NCI-H526 (cell line): ENCODE data around the gene RIPK4.
A peak's percentile ranks its signal among the peaks of the same experiment; 100 is the strongest.

ENCODE experiments used
- DNase-seq, 2 experiments: peaks; one replicate each; lab custom pipeline; 2025; lab: John Stamatoyannopoulos, UW

The RIPK4 gene

DNA sequence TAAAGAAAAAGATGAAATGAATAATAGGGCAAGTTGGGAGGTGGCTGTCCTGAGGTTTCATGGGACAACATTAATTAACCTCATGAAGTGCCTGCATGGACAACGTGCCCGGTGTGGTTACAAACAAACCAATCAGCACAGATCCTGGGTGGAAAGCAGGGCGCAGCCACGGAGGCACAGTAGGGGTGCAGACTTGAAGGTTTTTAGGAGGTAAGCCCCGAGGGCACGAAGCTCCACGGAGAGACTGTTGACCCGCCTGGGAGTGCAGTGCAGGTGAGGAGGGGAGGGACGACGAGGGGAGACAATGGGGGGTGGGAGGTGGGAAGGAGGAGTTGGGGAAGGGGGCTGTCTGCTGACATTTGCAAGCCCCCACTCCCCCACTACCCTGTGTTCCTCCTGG, 2.3 kb upstream of the RIPK4 start:
- DNase-seq = no peak

GRCh38 chr21:41768437-41769042, 1.7 kb upstream of the RIPK4 start:
- DNase-seq = peak; percentile 76 to 93

- DNase-seq = peak in 1 of 2 experiments; percentile 45
Measured at GRCh38 chr21:41767606-41768436, 969 bp upstream of the RIPK4 start.

DNA sequence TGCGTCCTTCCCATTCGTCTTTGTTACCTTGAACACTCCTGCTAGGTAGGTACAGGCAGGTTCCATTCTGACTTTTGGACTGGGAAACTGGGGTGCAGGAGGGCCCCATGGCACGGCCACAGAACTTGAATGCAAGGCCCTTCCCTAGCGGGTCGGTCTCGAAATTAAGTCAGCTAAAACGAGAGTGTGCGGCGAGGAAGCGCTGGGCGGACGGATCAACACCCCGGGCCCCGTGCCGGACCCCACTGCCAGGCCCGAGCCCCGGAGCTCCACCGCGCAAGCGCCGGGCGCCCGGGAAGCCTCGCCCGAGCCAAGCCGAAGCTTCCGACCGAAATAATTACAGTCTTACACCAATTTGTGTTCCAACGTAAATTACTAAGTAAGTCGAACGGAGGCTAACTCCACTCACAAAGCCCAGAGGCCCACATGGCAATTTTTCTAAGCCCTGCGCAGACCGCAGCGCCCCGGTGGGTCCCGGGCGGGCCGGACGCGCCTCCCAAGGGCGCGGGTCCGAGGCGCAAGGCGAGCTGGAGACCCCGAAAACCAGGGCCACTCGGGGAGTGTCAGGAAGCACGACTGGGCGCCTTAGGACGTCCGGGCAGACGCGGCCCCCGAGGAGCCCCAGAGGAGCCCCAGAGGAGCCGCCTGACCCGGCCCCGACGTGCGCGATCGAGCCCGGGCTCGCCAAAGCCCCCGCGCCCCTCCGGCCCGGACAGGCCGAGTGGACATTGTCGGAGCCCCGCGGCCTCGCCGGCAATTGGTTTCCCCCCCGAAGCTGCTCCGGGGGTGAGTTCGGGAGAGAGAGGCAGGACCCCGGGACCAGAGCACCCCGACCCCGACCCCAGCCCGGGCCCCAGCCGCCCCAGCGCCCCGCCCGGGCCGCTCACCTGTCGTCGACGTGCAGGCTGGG, 624 bp downstream of the RIPK4 start:
- peak in 1 of 2 experiments; percentile 65 for DNase-seq

GRCh38 chr21:41765420-41765821, 1.4 kb downstream of the RIPK4 start:
- no peak for DNase-seq

DNA sequence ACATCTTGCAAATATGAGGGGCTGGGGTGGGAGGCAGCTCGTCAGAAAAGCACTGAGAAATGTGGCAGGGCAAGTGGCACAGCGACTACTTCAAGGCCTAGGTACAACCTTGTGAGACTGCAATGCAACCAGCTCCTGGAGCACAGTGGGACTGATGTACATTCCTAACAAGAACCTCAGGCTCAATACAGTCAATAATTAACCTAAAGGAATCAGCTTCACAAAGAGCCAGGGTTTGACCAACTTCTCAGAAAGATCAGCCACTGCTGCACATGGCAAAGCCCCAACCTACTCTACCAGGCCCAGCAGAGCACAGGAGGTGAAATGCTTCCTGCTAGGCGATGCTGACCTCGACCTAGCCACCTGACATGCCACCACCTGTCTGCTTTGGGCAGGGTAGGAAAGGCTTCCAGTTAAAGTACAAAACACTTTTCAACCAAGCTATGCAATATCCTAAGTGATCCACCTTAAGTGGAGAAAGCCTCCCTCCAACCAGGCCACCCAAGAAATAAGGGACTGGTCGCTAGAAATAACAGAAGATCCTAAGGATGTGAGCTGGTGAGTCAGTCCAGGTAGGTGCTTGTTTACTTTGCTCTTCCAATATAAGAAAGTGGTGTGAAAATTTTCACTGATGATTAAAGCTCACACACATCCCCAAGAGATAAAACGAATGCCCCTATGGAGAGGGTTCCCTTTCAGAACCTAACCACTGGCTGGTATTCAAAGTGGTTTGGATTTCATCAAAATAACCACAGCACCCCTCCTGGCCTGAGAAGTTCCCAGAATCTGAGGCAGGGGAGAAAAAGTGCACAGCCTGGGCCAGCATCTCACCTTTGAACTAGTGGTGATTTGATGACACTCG, 2.1 kb downstream of the RIPK4 start:
- peak in 1 of 2 experiments; percentile 43 for DNase-seq

DNA sequence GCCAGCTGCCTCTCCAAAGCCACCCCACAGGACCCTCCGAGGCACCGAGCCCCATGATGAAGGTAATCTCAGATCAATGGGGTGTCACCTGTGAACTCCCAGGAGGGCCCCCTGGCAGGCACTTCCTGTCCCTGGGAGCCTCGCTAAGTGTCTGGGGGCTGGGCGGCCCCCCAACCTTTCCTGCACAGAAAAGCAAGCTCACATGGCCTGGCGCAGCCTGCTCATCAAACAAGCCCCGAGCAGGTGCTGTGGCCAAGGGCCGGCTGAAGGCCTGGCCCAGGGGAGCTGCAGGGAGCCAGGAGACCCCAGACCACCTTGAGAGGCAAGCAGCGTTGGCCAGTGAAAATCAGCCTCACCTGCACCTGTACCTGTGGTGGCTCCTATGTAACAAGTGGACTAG, 2.9 kb downstream of the RIPK4 start:
- DNase-seq = no peak

DNA sequence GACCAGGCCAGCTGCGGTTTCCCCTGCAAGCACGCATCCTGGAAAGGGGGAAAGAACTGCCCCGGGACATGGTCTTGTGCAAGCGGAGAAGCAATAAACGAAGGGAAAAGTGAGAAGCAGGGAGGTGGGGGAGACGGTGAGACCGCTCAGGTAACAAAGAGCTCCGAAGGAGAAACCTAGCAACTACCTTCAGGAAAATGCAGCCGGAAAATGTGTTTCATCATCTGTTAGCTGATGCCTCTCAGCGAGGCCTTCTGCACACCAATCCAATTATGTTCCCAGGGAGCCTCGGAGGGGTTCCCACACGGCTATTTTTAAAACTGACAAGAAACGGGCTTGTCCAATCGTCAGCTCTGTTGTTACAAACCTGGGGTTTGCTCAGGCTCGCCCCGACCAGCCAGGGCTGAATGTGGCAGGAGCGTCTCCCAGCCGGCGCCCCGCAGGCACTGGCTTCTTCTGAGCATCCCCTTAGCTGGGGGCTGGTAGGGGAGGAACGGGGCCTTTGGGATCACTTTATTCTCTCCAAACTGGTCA, 3.4 kb downstream of the RIPK4 start:
- peak; percentile 44 to 76 for DNase-seq

DNA sequence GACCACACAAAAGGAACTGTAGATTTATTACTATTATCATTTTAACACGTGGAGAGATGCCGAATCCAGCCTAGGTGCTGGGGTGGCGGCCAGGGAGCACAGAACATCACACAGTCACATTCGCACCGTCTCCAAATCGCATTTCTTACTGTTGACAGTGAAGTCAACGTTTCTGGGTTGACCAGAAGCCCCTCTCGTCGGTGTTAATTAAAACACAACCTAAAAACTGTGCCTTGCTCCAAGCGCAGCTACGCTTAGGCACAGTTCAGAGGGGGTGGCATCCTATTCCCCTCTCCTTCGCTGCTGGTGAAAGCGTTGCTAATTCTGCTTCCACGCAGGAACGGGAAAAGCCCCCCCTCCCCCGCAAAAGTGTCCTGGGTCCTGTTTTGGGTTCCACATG, 4.1 kb downstream of the RIPK4 start:
- no peak for DNase-seq

DNA sequence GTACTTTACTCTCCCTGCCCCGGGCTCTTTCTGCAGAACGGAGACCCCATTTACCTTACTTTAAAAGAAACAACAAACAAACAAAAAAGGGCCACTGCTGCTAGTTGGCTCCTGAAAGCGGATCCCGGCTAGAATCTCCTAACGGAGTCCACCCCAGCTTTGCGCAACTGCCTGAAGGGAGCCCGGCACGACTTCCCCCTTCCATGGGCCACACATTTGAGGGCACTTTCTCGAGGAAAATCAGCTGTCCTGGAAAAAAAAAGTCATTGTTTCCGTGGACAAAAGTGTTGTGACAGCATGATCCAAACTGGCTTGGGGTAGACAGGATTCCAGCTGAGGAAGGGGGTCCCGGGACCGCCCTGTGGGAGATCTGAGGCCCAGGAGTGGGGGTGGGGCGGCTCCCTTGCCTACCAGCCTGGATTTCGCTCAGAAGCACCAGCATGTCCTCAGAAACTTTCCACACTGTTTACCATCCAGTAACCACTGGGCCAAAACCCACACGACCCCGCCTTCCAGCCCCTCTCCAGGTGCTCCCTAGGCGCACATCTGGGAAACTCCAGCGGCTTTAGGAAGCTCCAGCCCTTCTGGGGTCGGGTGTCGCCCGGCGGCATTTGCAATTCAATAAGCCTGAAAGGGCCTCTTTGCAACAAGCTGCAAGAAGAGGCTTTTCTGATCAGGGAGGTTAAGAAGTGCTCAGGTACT, 4.8 kb downstream of the RIPK4 start:
- DNase-seq = peak; percentile 24 to 85

GRCh38 chr21:41761211-41761933, 5.5 kb downstream of the RIPK4 start:
- DNase-seq = peak; percentile 66 to 78

DNA sequence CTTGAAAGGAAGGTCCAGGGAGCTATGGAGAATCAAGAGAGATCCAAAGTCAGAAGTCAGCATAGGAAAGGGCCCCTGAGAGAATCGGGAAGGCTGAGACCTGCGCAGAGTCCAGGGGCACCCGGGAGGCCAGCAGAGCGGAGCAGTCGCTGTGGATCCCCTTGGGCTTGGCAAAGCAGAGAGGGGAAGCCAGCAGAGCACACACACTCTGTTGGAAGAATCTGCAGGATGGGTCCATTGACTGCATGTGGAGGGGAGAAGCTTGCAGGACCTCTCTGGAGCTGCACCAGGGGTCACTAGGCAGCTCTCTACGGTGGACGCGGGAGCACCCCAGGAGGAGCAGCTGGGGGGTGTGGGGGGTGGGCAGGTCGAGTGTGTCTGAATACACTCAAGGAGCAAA, 6.4 kb downstream of the RIPK4 start:
- DNase-seq = no peak

DNA sequence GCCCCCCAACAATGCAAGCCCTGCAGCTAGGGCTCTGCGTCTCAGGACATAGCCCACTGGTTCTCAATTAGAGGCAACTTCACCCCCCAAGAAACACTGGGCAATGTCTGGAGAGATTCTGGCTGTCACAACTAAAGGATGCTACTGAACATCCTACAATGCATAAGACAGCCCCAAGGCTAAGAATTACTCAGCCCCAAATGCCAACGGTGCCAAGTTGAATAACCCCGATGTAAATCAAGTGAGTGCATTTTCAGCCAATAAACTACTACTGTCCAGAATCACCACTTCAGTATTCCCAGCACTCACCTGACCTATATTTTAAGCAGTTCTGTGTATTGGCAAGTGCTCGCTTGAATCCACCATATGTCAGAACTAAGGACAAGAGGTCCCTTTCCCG, 6.9 kb downstream of the RIPK4 start:
- DNase-seq = no peak

DNA sequence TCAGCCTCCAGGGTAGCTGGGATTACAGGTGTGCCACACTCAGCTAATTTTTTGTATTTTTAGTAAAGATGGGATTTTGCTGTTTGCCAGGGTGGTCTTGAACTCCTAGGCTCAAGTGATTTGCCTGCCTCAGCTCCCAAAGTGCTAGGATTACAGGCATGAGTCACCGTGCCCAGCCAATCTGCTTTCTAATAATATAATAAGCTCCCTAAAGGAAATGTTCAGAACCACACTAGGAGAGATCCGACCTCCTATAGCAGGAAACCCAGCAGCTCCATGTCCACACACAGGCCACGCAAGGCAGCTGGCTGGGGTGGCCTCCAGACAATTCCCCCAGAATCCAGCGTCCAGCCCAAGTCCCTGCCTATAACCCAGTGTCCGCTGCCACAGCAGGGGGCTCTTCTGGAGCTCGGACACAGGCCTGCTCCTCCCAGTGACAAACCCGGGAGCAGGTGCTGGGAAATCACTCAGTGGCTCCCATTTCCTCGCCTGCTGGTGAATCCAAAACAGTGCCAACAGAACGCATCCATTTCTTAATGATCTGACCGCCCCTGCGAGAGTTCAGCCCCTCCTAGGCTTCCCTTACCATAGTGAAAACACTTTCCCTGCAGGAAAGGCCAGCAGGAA, 7.5 kb downstream of the RIPK4 start:
- DNase-seq = no peak

DNA sequence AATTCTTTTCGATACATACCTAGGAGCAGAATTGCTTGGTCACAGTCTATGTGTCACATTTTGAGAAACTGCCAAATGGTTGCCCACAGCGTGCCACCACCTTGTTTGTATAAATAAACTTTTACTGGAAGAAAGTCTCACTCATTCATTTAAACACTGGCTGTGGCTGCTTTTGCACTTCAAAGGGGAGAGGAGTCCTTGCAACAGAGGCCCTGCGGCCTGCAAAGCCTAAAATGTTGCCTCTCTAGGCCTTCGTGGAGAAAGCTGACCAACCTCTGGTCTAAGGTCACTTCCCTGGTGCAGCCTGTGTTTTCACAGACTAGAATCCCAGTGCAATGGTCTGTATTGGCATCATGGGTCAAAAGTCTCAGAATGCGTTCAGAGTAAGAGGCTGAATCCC, 8.3 kb downstream of the RIPK4 start:
- no peak for DNase-seq

DNA sequence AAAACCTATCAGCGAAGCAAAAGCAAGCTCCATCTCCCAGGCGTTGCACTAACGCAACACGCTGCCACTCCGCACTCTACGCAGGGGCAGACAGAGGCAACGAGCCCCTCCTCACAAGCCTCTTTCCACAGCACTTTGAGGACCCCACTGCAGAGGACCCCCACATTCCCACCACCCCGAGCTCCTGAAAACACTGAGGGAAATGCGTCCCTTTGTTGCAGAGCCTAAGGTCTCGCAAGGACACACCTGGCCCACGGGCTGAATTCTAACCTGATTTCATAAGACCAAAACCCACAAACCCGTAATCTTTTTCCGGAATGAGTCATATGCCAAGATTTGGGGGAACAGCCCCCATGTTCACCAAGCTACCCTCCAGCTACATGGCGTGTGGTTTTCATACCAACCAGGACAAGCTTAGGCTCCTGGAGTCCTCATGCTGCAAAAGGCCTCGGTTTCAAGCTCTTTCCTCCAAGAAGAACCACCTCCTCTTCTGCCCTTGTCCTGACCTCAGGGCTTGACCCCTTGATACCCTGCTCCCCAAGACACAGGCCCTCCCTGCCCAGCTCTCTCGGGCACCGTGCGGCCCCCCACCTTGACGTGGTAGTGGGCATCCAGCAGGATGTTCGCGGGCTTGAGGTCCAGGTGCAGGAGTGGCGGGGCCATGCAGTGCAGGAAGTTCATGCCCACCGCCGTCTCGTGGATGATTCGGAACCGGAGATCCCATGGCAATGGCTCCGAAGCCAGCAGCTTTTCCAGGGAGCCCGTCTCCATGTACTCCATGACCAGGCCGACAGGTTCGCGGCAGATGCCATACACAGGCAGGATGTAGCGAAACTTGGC, 10.7 kb downstream of the RIPK4 start:
- no peak for DNase-seq

GRCh38 chr21:41755258-41755933, 11.5 kb downstream of the RIPK4 start:
- DNase-seq = no peak

DNA sequence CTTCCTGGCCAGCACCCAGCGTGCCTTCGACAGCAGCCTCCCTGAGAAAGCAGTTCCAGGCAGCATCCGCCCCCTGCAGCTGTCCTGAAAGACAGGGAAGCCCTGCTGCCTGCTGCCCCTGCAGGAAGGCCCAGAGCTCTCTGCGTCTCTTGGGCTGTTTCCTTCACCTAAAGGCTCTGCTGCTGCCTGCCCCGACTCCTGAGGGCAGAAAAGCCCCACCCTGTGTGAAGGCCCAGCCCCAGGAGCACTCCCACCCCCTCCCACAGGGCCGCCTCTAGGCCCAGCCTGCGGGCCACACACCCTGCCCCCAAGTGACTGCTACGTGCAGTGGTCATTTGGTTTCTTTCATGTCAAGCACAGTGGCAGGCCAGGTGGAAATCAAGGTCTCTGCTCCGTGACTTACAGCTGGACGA, 12.4 kb downstream of the RIPK4 start:
- no peak for DNase-seq
